SW 1271 (cell line): ENCODE data around the gene SHC4.

Experiments used
- DNase-seq, 2 experiments: peaks; one replicate each; lab custom pipeline; 2025; lab: John Stamatoyannopoulos, UW

SHC4 gene

GRCh38 chr15:48845123-48845522 lies 118.6 kb downstream of the SHC4 start:
- no peak for DNase-seq

DNA sequence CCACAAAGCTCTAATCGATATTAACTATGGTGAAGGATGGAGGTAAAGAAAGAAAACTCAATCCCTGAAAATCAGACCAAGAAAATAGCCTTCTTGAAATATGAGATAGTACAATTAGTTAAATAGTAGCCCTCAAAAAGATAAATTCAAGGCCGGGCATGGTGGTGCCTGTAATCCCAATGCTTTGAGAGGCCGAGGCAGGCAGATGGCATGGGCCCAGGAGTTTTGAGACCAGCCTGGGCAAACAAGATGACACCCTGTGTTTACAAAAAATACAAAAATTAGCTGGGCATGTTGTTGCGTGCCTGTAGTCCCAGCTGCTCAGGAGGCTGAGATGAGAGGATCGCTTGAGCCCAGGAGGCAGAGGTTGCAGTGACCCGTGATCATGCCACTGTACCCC lies 121.2 kb downstream of the SHC4 start:
- DNase-seq, result no peak

- no peak for DNase-seq
Observed at GRCh38 chr15:48834756-48835155, 129.0 kb downstream of the SHC4 start.

DNA sequence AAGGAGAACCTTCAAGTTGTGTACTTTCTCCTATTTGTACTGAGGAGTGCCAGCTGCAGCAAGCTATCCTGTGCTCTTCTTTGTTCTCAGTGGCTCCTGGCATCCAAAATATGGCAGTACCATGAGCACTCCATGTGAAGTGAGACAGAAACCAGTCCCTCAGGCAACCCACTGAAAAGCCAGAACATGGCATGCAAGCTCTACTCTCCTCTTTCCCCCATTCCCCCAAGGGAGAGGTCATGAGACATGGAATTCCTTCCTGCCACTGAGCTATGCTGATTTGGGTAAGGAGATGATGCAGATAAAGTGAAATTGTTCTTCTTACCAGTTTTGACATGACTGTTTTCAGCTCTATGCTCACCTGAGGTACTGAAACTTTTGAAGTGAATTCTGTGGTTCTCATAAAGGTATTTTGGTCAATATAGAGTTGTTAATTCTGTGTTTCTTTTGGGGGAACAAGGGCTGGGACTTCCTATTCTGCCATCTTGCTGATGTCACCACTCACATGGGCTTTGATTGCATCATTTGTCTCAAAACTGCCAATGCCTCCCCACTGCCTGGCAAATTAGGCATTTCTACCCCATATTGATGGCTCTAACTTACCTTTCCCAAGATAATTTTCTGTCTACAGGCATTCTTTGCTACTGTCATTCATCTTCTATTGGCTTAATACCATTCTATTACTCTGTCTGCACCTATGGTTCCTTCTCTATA lies 130.0 kb downstream of the SHC4 start:
- no peak for DNase-seq

GRCh38 chr15:48832648-48833047 lies 131.1 kb downstream of the SHC4 start:
- DNase-seq, result no peak

DNA sequence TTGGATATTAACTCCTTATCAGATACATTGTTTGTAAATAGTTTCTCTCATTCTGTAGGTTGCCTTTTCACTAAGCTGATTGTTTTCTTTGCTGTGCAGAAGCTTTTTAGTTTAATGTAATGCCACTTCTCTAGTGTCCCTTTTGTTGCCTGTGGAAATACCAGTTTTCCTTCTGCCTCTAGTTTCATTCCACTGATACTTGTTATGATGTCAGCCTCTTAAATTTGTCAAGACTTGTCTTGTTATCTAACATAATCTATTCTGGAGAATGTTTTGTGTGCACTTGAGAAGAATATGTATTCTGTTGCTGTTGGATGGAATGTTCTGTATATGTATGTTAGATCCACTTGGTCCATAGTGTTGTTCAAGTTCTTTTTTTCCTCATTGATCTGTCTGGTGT lies 134.8 kb downstream of the SHC4 start:
- DNase-seq, result no peak

GRCh38 chr15:48828471-48828870 lies 135.2 kb downstream of the SHC4 start:
- DNase-seq, result no peak

- DNase-seq, result no peak
Observed at GRCh38 chr15:48825075-48825474, 138.6 kb downstream of the SHC4 start.

GRCh38 chr15:48823706-48824105 lies 140.0 kb downstream of the SHC4 start:
- DNase-seq, result no peak

DNA sequence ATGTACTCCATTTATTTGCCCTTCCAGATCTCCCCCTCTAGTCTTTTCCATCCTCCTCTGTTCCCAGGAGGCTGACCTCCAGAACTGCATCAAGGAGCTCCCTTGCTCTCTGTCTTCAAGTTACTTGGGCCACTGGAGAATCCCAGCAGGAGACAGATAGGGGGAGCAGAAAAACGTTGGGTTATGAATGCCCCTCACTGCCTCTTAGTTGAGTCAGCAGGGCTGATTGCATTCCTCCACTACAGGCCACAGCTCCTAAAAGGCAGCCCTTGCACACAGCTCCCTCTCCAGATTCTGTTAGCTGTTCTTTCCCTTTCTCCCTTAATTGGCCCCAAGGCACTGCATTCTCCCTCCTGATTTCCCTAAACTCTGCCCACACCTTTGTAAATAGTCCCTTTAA lies 140.5 kb downstream of the SHC4 start:
- no peak for DNase-seq

- DNase-seq, result no peak
Observed at GRCh38 chr15:48814286-48814685, 149.4 kb downstream of the SHC4 start.

DNA sequence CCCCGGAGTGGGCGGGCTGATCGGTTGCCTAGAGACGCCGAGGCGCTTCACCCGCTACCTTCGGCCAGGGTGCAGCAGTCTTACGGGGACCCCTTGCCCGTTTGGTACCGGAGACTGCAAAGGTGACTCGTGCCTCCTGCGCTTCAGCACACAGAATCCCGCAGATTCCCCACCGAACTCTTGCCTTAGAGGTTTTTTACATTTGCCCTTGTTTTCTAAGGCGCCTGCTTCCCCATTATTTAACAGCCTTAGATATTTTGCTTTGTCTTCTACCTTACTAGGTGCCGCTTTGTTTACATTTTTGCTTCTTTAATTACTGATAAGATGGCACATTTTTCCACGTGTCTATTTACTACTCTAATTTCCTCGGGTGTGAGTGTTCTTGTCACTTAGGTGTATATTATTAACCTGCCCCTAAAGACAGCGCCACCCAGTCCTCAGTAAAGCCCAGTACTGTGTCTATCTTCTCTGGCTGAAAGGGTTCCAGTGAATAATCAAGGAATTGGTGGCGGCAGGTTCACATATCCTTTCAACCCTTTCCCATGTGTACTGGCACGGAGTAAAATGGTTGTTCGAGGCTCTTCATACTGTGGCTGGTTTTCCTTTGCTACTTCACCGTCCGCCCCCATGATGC lies 152.3 kb downstream of the SHC4 start:
- DNase-seq, result no peak

DNA sequence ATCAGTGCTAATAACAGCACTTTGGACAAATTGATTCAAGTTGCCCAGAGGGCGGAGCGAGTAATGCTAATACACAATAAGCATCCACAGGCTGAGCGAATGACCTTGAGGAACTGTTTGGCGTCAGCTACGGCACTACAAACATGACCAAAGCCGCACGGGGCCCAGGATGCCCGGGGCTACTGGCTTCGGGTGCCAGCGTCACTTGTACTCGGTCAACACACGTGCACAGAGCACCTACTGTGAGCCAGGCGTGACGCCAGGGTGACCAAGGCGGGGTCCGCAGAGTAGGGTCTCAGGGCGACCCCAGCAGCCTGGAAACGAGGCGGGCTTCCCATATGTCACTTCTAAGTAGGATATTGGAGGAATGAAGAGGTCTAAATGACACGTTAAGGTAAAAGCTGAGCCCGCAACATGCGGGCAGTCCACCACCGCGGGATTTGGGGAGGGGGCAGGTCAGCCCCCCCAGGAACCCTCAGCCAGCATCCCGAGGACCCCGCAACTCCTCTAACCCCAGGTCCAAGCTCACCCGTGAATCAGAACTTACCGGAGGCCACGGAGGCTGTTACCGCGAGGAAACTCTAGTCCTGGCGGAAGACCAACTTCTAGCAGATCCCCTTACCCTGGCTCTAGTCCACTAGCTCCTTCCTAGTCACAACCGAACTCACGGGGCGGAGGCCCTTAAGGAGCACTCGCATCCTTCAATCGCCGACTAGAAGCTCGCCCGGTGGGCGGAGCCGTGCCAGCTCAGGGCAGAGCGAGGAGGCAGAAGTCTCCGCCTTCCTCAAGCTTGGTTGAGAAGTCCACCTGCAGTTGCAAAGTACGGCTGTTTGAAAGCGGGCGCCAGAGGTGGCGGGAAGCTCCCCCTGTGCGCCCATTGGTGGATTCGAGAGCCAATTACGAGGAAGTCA lies 153.1 kb downstream of the SHC4 start, which contains the start of gene CEP152:
TSS of gene CEP152 (minus strand) at position 656 of the 911 bp plus-strand sequence. CDS start 5,420 bp downstream, outside the sequence.
- peak; percentile 92 to 96 for DNase-seq

GRCh38 chr15:48806151-48806550 lies 157.6 kb downstream of the SHC4 start:
- DNase-seq, result no peak

- DNase-seq, result no peak
Observed at GRCh38 chr15:48805591-48805990, 158.1 kb downstream of the SHC4 start.

DNA sequence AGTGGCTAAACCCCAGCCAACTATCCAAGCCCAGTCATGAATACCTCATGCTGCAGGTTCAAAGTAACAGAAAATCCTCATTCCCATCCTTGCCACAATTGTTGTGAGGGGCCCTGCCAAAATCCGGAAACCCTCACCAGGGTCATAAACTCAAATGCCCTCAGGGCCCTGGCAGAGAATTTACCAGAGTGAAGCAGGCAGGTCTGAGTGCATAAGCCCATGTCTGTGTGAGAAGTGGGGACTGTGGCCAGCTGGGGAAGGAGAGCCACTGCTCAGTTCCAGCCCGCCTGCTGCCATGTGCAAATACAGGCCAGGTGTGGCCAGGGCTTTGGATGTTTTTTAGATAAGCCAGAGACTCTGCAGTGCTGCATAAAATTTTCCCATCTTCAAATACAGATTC lies 159.8 kb downstream of the SHC4 start:
- DNase-seq, result no peak

DNA sequence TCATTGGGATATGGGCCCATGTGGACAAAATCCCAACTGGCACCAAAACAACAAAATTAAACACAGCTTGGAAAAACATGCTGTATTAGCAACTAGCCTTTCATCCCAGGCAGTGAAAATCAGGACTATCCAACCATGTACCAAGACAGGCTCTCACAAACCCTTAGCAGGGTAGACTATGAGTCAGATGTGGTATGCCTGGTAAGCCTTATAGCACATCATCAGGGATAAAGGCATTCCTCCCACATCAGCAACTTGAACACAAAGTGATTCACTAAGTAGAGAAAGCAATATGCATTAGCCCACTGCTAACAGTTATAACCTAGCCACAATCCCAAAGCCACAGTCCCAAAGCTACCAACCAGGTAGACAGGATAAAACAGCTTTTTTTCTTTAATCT lies 160.9 kb downstream of the SHC4 start:
- no peak for DNase-seq

DNA sequence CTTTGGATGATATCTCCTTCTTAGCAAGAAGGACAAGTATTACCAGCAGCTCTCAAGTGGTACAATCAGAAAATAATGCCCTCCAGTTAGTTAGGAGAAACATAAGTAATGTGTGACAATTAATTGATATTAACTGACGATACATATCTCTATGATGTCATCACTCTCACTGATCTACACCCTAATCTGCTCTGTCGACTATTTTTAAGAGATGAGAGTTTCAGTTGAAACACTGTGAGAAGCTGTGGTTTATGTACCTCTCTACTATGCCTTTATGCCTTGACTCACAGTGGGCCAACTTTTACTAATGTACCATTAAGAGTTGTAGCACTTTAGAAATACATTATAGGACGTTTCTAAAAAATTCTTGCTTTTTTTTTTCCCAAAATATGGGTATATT lies 161.5 kb downstream of the SHC4 start:
- DNase-seq, result no peak

- peak in 1 of 2 experiments; percentile 29 for DNase-seq
Observed at GRCh38 chr15:48800811-48801455, 162.8 kb downstream of the SHC4 start.

GRCh38 chr15:48800245-48800644 lies 163.5 kb downstream of the SHC4 start:
- no peak for DNase-seq

DNA sequence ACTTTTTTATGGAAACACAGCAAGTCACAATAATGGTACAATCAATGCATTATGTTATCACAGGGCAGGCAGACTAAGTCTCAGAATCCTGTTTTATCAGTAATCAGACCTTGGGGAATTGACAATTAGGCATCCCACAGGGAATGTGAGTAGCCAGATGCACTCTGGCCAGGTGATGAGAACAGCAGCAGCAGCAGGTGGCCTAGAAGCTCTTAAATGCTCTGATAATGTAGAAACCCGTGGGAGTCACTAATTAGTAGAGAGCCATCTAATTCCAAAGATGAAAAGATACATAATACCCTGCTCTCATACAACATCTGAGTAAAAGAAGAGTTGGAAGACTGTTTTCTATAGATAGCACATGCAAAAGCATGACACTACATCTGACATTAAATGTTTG lies 165.4 kb downstream of the SHC4 start:
- no peak for DNase-seq

- no peak for DNase-seq
Observed at GRCh38 chr15:48796930-48797329, 166.8 kb downstream of the SHC4 start.
